Peyer's patch (tissue), 4 donors: ENCODE results near the gene BET1L.

Experiments used
- POLR2A ChIP-seq, 2 donors: fragments of 450-650 bp; IDR thresholded peaks; one replicate each; pipeline ENCODE4 v1.5.1; 2017; ENCODE audit warnings: antibody characterized with exemption in 2 of 2, mild to moderate bottlenecking in 2 of 2, moderate library complexity in 2 of 2
- TF ChIP-seq, protein P1 (sequence below), 6 experiments: fragments of 450-650 bp in 4 of 6; fragments of 200-600 bp in 2 of 6; sonication (generic) in 1 of 6; IDR thresholded peaks; one replicate each; pipeline ENCODE4 v1.5.1; 2017 to 2019; ENCODE audit warnings: antibody characterized with exemption in 6 of 6, mild to moderate bottlenecking in 3 of 6, moderate library complexity in 1 of 6

DNA sequence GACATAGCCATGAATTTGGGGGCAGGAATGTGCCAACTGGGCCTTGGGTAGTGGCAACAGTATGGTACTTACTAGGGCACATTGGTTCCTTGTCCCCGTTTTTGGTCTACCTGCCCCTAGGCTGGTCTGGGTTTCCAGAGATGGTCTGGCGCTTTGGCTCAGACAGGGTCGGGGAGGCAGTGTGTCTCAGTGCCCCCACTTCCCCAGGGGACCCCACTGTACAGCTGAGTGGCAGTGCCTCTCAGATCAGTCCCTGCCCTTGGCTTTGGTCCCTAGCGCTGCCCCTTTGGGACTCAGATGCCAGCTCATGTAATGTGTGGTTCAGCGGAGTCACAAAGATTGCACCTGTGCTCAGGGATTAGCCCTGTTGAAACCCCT, 3.6 kb upstream of the BET1L start:
- TF ChIP-seq, protein P1, sequence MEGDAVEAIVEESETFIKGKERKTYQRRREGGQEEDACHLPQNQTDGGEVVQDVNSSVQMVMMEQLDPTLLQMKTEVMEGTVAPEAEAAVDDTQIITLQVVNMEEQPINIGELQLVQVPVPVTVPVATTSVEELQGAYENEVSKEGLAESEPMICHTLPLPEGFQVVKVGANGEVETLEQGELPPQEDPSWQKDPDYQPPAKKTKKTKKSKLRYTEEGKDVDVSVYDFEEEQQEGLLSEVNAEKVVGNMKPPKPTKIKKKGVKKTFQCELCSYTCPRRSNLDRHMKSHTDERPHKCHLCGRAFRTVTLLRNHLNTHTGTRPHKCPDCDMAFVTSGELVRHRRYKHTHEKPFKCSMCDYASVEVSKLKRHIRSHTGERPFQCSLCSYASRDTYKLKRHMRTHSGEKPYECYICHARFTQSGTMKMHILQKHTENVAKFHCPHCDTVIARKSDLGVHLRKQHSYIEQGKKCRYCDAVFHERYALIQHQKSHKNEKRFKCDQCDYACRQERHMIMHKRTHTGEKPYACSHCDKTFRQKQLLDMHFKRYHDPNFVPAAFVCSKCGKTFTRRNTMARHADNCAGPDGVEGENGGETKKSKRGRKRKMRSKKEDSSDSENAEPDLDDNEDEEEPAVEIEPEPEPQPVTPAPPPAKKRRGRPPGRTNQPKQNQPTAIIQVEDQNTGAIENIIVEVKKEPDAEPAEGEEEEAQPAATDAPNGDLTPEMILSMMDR (IDR thresholded peaks at IDR 0.05): no peak
- no peak for TF ChIP-seq POLR2A (IDR thresholded peaks at IDR 0.05)
